Ramos (cell line): Measurements from ENCODE around the gene EYS.

Source experiments
- in situ Hi-C: fragments of 300-500 bp; cut with MboI; formaldehyde crosslinking; loops from one replicate; pipeline ENCODE4 v1.14.3; 2022; ENCODE audit warnings: low sequenced_read_pairs; ENCODE audit not compliant: unreplicated experiment

EYS gene

DNA sequence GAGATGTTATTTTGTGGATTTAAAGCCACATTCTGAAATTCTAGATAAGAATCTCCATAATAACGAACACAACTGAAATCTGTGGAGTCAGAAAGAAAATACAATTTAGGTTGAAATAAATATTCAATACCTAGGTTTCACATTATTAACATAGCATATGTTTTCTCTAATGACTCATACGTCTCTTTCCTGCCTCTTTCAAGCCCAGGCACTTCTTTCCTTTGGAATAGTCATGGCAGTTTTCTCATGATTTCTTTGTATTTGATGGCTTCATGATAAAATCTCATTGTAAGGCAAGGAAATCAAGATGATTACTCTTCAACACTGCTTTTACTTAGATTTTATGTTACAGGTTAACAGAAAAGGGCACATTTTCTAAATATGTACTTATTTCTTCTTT is 1267.8 kb downstream of the EYS start:
- in situ Hi-C loops, result no loop called here

GRCh38 chr6:64437996-64438395 is 1269.0 kb downstream of the EYS start:
- in situ Hi-C loops, result no loop called here

DNA sequence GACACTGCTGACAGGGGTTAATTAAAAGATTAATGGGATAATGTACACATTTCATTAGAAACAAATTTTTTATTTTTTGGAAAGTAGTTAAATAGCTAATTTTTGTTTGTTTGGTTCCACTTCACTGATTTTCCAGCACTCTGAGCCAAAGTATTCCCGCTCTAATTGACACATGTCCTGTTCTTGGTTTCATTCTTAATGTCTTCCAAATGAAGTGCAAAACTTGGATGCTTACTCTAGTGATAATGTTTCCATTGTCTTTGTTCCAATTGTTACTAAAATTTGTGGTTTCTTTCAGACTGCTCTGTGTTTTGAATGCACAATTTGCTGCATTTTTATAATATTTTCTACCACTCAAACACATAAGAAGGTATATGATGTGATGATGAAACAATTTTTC is 1277.1 kb downstream of the EYS start:
- in situ Hi-C loops, result no loop called here

GRCh38 chr6:64428186-64428585 is 1278.8 kb downstream of the EYS start:
- in situ Hi-C loops, result no loop called here

GRCh38 chr6:64415926-64416325 is 1291.1 kb downstream of the EYS start:
- in situ Hi-C loops, result no loop called here

DNA sequence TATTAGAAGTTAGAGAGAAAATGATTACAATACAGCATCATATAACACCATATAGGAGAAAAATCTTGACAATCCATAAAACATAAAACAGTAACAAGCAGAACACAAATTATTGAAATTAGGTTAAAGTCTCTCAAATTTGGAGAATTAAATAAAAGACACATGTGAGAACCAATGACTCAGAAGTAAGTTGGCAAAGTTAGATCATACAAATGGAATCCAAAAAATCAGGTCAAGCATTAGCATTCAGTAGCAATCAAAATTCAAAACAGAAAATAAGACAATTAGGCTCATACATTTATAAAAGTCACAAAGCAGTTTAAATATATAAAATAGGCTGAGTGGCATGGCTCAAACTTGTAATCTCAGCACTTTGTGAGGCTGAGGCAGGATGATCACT is 1295.8 kb downstream of the EYS start:
- in situ Hi-C loops, result no loop called here

- in situ Hi-C loops, result no loop called here
These were observed 1297.1 kb downstream of the EYS start for GRCh38 chr6:64409948-64410347.

GRCh38 chr6:64404396-64404795 is 1302.6 kb downstream of the EYS start:
- in situ Hi-C loops, result no loop called here

- in situ Hi-C loops, result no loop called here
These were observed 1323.7 kb downstream of the EYS start for GRCh38 chr6:64383277-64383676.

- in situ Hi-C loops, result no loop called here
These were observed 1330.6 kb downstream of the EYS start for GRCh38 chr6:64376394-64376793.

- in situ Hi-C loops, result no loop called here
These were observed 1349.6 kb downstream of the EYS start for GRCh38 chr6:64357430-64357829.

GRCh38 chr6:64347411-64347810 is 1359.6 kb downstream of the EYS start:
- in situ Hi-C loops, result loop anchor here (25.0 kb wide), 1 partner anchor 435 kb away; no protein-coding TSS in a partner anchor

DNA sequence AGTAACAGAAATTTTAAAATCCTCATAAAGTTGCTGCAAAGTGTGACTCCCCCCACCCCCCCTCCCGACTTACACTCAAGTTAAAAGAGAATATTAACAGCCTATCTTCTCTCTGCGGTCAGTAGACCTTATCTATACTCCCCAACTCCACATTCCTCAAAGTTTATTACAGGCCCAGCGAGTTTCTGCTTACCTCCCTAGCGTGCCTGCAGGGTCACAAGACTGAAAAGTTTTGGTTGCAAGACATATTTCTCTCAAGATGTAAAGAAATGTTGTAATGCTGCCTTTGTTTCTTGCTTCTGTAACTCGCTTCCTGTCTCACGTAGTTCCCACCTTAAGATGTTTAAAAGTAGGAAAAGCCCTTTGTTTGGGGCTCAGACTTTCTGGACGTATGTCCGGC is 1371.8 kb downstream of the EYS start:
- in situ Hi-C loops, result loop anchor here (25.0 kb wide), 1 partner anchor 423 kb away; no protein-coding TSS in a partner anchor

DNA sequence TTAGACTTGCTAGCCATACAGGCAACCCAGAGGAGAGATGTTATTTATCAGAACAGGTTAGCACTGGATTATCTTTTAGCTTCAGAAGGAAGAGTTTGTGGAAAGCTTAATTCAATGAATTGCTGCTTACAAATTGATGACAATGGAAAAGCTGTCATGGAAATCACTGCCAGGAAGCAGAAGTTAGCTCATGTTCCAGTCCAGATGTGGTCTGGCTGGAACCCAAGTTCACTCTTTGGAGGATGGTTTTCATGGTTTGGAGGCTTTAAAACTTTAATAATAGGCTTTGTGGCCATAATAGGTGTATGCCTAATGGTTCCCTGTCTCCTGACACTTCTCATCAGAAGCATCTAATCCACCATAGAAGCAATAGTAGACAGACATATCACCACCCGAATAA is 1372.4 kb downstream of the EYS start:
- in situ Hi-C loops, result loop anchor here (25.0 kb wide), 1 partner anchor 422 kb away; no protein-coding TSS in a partner anchor

DNA sequence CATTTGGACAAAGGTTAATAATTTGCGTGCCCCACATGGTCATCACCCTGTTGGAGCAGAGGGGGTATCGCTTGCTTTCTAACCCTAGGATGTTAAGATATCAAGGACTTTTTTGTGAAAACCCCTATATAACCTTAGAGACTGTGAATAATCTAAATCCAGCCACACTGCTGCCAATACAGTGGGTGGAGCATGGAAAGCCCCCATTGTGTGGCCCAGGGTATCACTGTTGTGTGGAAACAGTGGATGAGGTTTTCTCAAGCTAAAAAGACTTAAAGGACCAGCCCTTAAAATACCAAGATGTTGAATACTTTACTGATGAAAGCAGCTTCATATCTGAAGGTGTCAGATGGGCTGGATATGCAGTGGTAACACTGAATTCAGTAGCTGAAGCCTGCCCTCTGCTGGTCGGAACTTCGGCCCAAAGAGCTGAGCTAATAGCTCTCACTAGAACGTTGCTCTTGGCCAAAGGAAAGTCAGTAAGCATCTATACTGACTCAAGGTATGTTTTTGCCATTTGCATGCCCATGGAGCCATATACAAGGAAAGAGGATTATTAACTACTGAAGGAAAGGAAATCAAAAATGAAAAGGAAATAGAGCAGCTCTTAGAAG is 1376.2 kb downstream of the EYS start:
- in situ Hi-C loops, result loop anchor here (25.0 kb wide), 1 partner anchor 418 kb away; no protein-coding TSS in a partner anchor

DNA sequence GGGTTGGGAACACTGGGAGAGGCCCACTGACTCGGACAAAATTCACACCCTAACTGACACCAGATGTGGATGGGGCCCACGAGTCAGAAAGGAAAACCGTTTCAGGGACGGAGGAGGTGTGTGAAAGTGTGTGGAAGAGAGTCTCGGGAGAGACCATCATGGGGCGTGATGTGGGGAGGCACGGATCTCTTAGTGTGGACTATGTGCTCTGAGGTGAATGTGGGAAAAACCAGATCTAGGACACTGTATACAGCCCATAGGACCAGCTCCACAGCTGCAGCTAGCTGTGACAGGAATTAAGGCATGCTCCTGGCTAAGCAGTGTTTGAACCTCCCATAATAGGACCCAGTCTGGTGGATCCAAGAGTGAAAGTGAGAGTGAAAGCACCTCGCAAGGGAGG is 1380.1 kb downstream of the EYS start:
- in situ Hi-C loops, result loop anchor here (25.0 kb wide), 1 partner anchor 415 kb away; no protein-coding TSS in a partner anchor

DNA sequence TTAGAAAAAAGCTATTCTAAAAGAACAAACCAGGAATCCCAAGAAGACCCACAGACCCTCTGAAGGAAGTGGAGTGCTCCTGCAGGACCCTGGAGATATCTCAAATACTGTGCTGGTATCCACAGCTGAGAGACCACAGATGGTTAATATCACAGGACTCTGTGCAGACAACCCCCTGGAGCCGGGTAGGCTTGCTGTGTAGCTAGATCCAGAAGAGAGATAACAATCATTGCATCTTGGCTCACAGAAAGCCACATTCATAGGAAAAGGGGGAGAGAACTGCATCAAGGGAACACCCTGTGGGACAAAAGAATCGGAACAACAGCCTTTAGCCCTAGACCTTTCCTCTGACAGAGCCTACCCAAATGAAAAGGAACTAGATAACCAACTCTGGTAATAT is 1381.9 kb downstream of the EYS start:
- in situ Hi-C loops, result loop anchor here (25.0 kb wide), 1 partner anchor 413 kb away; no protein-coding TSS in a partner anchor

DNA sequence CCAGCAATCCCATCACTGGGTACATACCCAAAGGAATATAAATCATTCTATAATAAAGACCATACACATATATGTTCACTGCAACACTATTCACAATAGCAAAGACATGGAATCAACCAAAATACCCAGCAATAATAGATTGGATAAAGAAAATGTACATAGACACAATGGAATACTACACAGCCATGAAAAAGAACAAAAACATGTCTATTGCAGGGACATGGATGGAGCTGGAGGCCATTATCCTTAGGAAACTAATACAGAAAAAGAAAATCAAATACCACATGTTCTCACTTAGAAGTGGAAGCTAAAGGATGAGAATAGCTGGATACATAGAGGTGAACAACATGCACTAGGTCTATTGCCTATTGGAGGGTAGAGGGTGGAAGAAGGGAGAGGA is 1396.8 kb downstream of the EYS start:
- in situ Hi-C loops, result no loop called here

DNA sequence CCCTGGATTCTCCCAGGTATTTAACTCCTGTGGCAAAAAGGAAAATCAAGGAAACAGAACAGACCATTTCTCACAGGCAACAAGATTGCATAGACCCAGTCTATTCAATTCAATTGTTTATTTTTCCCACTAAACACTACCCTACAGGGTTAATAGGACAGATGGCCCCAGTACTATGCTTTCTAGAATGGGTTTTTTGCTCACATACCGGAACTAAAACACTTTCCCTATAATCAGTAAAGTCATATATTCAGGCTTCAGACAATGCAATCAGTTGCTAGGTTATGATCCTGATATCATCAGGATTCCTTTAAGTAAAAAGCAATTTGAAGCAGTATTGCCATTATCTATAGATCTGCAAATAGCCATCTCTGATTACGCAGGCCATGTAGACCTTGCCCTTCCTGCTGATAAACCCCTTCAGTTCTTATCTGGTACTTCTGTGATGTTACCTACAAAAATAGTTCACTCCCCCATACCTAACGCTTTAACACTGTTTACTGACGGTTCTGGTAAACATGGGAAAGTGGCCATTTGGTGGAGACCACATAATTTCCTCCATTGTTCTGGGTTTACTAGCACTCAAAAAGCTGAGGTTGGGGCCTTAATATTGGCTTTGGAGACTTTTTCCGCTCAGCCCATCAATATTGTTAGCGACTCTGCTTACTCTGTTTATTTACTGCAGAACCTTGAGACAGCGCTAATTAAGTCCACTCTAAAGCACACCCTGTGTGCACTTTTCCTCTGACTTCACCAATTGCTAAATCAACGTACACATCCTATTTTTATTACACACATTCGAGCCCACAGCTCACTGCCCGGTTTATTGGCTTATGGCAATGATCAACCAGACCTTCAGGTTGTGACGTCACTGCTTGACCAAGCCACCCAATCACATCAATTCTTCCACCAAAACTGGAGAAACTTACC is 1405.5 kb downstream of the EYS start:
- in situ Hi-C loops, result no loop called here

GRCh38 chr6:64299176-64299575 is 1407.8 kb downstream of the EYS start:
- in situ Hi-C loops, result no loop called here

- in situ Hi-C loops, result no loop called here
These were observed 1413.0 kb downstream of the EYS start for GRCh38 chr6:64294034-64294433.
